Subcutaneous adipose tissue (tissue), 4 donors: ENCODE data around the gene ELP5. TPM values are rescaled to one million over a fixed set of nuclear protein-coding genes. Genes with fewer than 3 reads are reported as not detected.

Source experiments
- total RNA-seq, 4 donors: library from RNA; depleted of rRNA; stranded (reverse); fragments of >200 nt; gene quantifications; one replicate each; pipeline ENCODE4 v1.1.0, GENCODE V29; 2016
- TF ChIP-seq, protein P1 (sequence below): fragments of 450-650 bp; IDR thresholded peaks from one replicate; pipeline ENCODE4 v1.5.1; 2016; ENCODE audit warnings: low read depth, mild to moderate bottlenecking, control low read depth, antibody characterized with exemption, moderate library complexity

Gene ELP5
- total RNA-seq, 4 donors from 2014 or later: 20.7 to 43.4 (median 25.3) TPM

DNA sequence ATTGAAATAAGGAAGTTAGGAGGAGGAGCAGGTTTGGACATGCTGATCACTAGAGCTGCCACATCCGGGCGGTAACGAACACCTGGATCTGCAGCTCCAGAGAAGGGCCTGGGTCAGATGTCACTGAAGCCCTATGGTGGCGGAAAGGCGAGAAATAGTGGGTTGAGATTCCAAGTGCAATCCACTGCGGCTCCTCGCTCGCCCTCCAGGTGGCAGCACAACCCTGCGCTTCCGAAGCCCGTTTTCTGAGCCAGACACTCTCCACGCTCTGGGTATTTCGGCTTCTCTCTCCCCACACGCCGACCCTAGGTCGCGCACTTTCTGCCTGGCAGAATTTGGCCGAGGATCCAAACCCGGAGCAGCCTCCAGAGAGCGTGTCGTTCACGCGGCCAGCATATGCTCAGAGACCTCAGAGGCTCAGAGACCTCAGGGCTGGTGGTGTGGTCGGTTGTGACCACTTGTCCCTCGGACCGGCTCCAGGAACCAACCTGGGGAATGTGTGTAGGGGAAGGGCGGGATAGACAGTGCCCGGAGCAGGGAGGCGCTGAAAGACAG, 28.6 kb downstream of the ELP5 start:
- TF ChIP-seq, protein P1, sequence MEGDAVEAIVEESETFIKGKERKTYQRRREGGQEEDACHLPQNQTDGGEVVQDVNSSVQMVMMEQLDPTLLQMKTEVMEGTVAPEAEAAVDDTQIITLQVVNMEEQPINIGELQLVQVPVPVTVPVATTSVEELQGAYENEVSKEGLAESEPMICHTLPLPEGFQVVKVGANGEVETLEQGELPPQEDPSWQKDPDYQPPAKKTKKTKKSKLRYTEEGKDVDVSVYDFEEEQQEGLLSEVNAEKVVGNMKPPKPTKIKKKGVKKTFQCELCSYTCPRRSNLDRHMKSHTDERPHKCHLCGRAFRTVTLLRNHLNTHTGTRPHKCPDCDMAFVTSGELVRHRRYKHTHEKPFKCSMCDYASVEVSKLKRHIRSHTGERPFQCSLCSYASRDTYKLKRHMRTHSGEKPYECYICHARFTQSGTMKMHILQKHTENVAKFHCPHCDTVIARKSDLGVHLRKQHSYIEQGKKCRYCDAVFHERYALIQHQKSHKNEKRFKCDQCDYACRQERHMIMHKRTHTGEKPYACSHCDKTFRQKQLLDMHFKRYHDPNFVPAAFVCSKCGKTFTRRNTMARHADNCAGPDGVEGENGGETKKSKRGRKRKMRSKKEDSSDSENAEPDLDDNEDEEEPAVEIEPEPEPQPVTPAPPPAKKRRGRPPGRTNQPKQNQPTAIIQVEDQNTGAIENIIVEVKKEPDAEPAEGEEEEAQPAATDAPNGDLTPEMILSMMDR: no peak

DNA sequence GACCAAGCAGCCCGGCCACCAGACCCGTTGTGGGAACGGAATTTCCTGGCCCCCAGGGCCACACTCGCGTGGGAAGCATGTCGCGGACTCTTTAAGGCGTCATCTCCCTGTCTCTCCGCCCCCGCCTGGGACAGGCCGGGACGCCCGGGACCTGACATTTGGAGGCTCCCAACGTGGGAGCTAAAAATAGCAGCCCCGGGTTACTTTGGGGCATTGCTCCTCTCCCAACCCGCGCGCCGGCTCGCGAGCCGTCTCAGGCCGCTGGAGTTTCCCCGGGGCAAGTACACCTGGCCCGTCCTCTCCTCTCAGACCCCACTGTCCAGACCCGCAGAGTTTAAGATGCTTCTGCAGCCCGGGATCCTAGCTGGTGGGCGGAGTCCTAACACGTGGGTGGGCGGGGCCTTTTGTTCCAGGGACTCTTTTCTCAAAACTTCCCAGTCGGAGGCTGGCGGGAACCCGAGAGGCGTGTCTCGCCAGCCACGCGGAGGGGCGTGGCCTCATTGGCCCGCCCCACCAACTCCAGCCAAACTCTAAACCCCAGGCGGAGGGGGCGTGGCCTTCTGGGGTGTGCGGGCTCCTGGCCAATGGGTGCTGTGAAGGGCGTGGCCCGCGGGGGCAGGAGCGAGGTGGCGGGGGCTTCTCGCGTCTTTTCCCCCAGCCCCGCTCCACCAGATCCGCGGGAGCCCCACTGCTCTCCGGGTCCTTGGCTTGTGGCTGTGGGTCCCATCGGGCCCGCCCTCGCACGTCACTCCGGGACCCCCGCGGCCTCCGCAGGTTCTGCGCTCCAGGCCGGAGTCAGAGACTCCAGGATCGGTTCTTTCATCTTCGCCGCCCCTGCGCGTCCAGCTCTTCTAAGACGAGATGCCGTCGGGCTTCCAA, 29.3 kb downstream of the ELP5 start, which contains the start of gene SLC2A4:
Gene SLC2A4 (plus strand): TSS at position 645 of the 879 bp plus-strand sequence. CDS start 217 bp downstream, at position 862.
- TF ChIP-seq, protein P1: no peak

DNA sequence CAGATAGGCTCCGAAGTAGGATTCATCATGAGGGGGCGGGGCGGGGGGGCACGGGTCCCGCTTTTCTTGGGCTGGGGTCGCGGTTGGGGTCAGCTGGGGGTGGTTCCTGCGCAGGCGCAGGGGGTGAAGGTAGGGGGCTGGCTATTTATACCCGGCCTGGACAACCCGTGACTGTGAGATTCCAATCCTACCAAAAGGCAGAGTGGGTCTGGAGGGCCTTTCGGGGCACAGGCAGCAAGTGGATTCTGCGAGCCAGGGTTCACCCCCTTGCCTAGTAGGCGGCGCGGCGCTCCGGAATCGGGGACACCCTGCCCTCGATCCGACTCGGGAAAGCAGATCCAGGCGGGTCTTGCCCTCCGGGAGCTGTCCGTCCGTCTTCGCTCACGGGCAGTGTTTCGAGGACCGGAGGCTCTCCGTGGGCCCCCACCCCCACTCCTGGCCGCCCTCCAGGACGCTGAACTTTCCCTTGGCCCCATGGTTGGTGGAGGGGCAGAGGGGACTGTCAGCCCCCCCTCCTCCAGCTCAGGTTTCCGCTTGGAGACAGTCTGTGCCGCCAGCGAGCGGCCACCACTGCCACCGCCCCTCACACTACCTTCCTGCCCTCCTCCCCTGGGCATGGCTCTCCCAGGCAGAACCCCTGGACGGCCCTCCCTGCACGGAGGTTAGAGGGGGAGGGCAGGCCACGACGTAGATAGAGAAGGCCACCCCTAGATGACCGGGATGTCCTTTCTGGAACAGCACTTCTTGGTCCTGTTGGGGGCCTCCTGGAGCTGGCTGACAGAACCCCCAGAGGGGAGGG, 30.1 kb downstream of the ELP5 start:
- TF ChIP-seq, protein P1: no peak

DNA sequence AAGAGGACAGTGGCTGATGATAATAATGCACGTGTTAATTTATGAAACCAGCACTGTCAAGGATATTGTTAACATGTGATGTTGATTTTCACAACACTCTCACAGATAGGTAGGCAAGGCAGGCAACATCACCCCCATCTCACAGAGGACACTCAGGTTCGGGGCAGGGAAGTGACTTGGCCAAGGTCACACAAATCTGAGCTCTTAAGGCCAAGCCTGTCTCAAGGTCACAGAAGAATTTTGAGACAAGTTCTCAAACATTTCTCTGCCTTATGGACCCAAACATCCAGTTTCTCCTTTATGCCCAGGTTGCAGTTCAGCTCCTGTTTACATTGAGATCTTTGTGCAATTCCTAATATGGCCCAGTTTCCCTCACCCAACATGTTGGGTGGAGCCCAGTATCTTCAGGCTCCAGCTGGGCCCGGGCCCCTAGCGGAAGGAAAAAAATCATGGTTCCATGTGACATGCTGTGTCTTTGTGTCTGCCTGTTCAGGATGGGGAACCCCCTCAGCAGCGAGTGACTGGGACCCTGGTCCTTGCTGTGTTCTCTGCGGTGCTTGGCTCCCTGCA, 30.8 kb downstream of the ELP5 start:
- TF ChIP-seq, protein P1: no peak

DNA sequence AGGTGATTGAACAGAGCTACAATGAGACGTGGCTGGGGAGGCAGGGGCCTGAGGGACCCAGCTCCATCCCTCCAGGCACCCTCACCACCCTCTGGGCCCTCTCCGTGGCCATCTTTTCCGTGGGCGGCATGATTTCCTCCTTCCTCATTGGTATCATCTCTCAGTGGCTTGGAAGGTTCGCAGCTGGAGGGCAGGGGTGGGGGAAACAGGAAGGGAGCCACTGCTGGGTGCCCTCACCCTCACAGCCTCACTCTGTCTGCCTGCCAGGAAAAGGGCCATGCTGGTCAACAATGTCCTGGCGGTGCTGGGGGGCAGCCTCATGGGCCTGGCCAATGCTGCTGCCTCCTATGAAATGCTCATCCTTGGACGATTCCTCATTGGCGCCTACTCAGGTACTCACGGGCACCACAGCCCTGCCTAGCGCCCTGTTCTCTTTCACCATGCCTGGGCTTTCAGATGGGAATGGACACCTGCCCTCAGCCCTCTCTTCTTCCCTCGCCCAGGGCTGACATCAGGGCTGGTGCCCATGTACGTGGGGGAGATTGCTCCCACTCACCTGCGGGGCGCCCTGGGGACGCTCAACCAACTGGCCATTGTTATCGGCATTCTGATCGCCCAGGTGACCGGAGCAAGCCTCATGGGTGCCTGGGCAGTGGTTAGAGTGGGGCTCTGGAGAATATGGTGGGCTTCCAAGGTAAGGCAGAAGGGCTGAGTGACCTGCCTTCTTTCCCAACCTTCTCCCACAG, 31.6 kb downstream of the ELP5 start:
- TF ChIP-seq, protein P1: no peak

DNA sequence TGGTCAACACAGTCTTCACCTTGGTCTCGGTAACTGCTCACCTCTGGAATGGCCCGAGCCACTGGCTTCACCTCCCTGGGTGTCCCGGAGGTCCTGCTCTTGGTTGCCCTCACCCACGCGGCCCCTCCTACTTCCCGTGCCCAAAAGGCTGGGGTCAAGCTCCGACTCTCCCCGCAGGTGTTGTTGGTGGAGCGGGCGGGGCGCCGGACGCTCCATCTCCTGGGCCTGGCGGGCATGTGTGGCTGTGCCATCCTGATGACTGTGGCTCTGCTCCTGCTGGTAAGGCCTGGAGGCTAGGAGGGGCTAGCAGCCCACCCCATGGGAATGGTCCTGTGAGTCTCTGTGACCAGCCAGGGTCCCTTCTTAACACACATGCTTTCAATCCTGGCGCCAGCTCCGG, 32.9 kb downstream of the ELP5 start:
- TF ChIP-seq, protein P1: no peak
